ENCODE measurements around the gene RAMP3.
"Not testable (repeated sequence)": the region's sequence is repeated elsewhere in the genome, so short reads cannot be mapped to it uniquely, and the experiment has no call there.

DNA sequence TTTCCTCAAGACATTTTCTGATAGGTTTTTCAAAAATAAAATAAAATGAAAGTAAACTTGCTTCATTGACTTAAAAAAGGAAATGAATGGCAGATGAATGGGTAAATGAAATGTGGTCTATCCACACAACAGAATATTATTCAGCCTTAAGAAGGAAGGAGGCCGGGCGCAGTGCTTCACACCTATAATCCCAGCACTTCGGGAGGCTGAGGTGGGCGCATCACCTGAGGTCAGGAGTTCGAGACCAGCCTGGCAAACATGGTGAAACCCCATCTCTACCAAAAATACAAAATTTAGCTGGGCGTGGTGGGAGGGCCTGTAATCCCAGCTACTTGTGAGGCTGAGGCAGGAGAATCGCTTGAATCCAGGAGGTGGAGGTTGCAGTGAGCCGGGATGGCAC lies 3.7 kb upstream of the RAMP3 start:
- TF ChIP-seq, protein P1, sequence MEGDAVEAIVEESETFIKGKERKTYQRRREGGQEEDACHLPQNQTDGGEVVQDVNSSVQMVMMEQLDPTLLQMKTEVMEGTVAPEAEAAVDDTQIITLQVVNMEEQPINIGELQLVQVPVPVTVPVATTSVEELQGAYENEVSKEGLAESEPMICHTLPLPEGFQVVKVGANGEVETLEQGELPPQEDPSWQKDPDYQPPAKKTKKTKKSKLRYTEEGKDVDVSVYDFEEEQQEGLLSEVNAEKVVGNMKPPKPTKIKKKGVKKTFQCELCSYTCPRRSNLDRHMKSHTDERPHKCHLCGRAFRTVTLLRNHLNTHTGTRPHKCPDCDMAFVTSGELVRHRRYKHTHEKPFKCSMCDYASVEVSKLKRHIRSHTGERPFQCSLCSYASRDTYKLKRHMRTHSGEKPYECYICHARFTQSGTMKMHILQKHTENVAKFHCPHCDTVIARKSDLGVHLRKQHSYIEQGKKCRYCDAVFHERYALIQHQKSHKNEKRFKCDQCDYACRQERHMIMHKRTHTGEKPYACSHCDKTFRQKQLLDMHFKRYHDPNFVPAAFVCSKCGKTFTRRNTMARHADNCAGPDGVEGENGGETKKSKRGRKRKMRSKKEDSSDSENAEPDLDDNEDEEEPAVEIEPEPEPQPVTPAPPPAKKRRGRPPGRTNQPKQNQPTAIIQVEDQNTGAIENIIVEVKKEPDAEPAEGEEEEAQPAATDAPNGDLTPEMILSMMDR (optimal IDR thresholded peaks at IDR 0.05 in 1 of 3, IDR thresholded peaks at IDR 0.05 in 1 of 3, conservative IDR thresholded peaks at IDR 0.05 in 1 of 3; ENCODE audit: extremely low read depth in 1 of 3, insufficient read depth in 2 of 3, low read length in 3 of 3), result not testable (repeated sequence)
- not testable (repeated sequence) for TF ChIP-seq EZH2 (IDR thresholded peaks at IDR 0.05; ENCODE audit: low read length)

Data from keratinocyte (primary cell).